DOHH2 (cell line): ENCODE measurements around the gene KRT14.

ENCODE experiments used
- CTCF ChIP-seq: fragments of 200-600 bp; sonication (generic); IDR thresholded peaks from one replicate; pipeline ENCODE4 v1.5.1; 2014; ENCODE audit warnings: antibody characterized with exemption, mild to moderate bottlenecking, low read depth, low read length; ENCODE audit not compliant: poor library complexity, severe bottlenecking
- EZH2phosphoT487 ChIP-seq: fragments of 200-600 bp; sonication (generic); IDR thresholded peaks from 2 replicates; pipeline ENCODE4 v1.6.1; 2017; ENCODE audit warnings: borderline replicate concordance, mild to moderate bottlenecking, antibody characterized with exemption, low read length, moderate library complexity, mixed read lengths

GRCh38 chr17:41533613-41534012 is 53.1 kb downstream of the KRT14 start:
- TF ChIP-seq CTCF = no peak
- no peak for TF ChIP-seq EZH2phosphoT487
